Measurements from ENCODE around the gene GPR37.

The GPR37 gene

DNA sequence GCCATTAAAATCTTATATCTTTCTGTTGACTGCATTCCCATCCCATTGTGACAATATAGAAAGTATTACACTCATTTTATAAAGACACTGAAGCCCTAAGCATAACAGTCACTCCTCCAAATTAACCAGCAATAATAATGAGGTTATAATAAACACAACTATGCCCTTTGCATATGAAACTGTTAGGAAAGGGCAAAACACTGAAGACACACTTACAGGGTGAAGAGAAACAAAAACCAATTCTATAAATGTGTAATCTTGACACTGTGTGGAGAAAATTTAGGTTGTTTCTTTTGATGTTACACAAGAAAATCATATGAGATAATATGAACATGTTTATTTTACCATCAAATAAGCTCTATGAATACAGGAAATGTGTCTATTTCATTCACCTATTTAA, 14.0 kb upstream of the GPR37 start:
- no peak for DNase-seq (ENCODE audit: low read depth)

DNA sequence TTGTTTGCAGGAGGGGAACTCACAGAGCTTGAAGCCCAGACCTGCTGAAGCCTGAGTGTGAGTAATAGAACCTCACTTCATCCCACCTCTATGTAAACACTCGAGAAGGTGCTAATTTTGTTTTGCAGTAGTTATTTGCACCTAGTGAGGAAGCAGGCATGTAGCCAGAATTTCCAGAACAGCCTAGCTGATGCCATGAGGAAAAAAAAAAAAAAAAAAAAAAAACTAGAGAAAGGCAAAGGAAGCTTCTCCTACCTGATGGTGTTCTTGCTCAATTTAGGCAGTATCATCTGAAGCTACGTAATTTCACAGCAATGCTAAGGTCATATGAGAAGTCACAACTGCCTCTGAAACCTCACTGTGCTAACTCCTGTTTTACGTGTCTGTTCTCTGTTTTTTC, 13.6 kb upstream of the GPR37 start:
- no peak for DNase-seq (ENCODE audit: low read depth)

DNA sequence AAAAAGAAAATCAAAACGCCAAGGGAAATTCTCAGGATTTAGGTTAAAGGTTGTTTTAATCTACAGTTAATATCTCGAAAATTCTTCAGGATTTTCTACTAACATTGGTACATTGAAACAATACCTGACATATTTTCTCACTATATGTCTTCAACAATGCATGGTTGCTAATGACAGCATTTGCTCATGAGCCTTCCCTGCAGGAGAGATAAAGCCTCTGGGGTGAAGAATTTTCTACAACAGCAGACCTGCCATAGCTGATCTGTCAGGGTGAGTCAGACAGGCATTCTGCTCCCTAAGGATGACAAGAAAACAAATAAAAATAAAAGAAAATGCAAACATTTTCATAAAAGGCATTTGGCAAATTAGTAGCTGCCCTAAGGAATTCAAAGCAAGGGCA, 11.7 kb upstream of the GPR37 start:
- no peak for DNase-seq (ENCODE audit: low read depth)

DNA sequence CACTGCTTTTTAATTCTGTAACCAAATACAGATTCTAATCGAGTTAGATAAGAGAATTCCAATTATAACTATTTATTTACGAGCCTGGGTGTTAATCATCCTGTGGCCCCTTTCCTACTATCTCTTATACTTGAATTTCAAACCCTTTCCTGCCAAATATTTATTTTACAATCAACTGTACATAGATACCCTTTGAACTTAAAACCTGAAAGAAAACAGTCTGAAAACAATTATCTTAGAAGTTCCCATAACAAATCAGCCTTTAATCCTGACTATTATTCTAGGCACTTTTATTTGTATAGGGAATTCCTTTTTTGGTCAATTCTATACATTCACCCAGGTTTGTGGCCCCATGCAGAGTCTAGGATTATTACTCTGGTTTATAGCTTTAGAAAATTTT, 10.6 kb upstream of the GPR37 start:
- no peak for DNase-seq (ENCODE audit: low read depth)

DNA sequence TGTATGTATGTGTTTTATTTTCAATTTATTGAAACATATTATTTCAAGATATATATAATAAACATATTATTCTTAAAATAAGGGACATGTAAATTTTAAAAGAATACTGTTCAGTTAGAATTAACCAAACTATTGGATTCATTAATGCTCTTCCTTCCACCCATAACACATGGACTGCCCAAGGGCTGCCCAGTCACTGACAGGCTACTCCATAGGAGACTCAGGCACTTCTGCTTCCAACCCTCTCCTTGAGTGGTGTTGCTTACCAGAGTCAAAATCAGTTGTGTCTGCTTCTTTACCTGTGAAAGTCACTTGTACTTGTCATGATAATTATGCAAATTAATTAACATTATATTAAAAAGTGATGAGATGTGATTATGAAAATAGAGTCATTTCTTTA, 9.8 kb upstream of the GPR37 start:
- DNase-seq (ENCODE audit: low read depth): no peak

DNA sequence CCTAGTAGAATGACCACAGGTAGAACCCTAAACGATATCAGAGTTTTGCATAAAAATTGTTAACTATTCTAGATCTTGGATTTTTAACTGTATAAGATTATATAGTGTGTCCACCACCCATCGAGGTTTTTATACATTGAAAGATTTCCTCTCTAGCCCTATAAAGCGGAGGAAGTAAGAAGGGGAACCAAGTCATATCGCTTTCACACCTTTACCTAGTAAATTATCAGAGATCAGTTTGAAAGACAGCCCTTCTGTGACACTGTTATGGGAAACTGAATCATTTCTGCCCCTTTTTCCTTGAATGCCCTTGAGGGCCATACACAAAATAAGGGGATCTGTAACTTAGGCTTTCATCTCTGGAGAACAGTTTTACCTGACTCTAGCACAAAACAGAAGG, 8.3 kb upstream of the GPR37 start:
- no peak for DNase-seq (ENCODE audit: low read depth)

DNA sequence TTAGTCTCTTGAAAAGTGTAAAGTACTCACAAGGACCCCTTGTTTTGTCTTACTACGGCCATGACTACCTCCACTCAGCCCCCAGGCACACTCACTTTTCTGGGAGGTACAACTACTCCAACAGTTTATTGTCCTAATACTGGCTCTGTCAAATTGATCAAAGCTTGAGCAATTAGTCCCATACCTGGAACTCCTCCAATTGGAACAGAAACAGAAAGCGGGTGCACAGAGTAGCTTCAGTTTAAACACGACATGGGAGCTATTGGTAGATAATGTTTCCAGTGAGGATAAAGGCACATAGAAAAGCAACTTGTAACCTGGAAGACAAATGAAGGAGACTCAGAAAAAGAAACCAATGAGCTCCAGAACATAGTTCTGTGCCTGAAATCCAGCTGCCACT, 7.7 kb upstream of the GPR37 start:
- no peak for DNase-seq (ENCODE audit: low read depth)

DNA sequence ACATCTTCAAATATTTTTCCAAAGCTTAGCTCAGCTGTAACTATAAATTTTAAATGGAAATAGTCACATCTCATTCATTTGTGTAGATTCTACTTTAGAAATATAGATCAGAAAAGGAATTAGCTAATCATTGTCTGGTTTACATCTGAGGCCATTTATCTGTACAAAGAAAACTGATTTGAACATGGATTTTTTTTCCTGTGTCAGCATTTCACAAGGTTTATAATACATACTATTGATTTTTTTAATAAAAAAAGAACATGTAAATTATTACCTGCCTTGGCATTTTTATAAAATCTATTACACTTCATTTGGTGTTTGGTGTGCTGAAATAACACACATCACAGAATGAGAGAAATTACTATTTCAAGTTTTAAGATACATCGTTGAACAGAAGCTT, 3.5 kb upstream of the GPR37 start:
- no peak for DNase-seq (ENCODE audit: low read depth)

DNA sequence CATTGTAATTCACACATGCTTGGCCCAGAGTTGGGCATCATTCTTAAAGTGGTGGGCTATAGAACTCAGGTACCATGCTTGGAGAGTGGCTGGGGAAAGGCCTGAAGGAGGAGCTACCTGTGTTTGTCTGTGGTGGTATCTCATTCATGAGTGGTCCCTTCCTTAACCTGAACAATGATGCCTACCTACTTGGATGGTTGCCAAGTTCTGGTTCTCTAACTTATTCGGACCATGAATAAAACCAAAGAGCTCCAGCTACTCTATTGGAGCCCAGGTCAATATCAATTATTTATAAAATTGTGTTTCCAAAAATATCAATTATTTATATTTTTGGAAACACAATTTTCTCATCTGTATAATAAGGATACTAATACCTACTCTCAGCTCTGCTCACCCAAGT, 2.9 kb upstream of the GPR37 start:
- no peak for DNase-seq (ENCODE audit: low read depth)

DNA sequence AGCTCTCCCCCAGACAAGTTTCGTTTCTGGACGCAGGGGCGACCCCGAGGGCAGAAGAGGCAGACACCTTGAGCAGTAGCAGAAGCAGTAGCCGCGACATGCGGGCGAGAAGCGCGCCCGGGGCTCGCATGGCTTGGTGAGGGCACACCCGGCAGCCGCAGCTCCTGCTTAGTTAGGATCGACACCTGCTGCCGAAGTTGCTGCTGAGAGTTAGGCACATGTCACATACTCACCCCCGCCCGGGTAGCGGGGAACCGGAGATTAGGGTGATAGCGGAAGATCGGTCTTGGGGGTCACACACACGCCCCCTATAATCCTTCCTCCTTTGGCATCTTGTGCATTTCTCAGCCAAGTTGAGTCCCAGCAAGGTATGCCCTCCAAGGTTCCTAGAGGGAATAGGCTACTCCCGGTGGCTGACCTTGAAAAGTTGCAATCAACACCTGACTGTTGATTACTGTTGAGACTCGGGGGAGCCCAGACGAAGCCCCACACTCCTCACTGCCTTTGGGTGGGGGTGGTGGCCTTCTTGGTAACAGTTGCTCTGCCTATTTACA, 668 bp downstream of the GPR37 start:
- DNase-seq (ENCODE audit: low read depth): no peak

DNA sequence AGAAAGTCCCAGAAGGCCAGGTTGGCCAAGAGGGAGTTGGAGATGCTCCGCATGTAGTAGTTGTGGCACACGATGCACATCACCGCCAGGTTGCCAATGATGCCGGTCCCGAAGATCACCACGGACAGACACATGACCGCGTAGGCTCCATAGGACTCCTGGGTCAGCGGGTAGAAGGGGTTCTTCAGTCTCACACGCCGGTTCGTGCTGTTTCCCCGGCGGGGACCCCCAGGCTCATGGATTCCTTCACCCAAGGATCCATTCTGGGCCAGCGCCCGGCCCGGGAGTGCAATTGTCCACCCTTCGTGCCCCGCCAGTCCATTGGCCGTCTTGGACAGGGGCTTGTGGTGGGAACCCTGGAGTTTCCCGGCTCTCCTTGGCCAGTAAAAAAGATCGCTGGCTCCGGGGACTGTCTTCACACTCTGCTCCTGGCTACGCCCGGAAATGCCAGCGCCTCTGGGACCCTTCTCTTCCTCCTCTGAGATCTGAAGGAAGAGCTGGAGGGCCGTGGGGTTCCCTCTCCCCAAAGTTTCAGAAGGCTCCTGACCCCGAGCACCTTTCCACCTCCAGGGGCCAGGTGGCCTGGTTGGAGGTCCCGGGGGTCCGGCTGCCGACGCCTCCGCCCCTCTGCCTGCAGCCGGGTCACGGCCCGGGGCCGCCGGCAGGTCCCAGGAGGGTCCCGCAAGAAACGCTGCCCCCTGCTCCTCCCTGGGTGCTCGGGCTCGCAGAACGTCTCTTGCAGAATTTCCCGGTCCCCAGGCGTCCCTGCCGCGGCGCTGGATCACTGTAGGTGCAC, 1.3 kb downstream of the GPR37 start:
- DNase-seq (ENCODE audit: low read depth): no peak

DNA sequence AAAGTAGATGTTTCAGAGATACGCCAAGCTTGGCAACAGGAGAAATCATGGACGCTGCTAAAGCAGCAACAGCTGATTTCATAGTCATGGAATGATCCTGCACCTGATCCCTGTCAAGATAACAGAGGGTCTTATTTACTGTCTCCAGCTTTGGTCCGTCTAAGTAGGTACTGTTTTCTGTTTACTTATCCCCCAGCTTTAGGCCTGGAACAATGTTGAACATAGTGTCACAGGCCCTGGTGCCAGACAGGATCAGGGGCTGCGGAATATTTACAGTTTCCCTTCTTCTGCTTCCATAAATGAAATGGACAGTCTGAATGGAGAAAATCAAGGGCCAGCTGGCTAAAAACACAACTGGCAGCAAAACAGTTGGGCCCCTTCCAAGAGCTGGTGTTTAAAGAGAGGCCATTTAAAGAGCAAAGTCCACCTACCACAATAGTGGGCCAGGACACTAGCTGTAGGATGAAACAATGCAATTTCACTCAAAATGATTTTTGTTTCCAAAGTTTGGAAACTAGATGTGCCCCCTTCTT, 2.9 kb downstream of the GPR37 start:
- no peak for DNase-seq (ENCODE audit: low read depth)

DNA sequence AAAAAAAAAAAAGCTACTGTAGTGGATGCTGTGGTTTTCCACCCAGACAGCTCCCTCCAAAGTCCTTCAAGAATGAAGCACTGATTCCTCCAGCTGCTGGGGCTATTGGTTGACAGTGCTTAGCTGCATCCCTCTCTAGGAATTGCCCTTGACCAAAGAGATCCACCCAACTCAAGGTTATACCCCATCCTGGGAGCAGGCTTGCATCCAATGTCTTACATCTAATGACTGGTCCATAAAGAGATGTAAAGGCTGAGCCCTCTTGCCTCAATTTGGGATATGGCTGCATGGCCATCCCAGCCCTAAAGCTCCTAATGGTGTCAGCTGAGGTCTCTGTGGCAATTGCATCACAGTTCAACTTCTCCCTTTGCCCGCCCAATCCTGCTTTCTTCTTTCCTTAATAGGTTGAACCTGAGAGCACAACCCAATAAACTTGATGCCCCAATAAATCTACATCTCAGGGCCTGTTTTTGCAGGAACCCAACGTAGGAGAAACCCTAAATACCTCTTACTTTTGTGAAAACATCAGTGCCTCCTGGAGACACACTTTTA, 4.4 kb downstream of the GPR37 start:
- no peak for DNase-seq (ENCODE audit: low read depth)

DNA sequence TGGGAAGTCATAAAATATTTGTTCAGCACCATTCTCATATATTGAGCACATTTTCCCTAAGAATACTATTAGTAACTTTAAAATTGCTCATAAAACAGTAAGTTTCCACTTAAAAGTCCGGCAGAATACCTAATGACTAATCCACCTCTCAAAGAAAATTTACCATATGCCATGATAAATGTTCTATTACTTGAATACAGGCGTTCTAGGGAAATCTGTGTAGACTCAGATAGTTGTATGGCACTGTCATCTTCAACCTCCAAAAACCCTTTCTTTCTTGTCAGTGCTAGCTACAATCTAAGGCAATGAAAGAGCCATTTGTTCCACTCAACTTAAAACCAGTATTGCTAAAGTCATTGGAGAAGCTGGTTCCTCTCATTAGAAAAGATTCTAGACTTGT, 7.3 kb downstream of the GPR37 start:
- no peak for DNase-seq (ENCODE audit: low read depth)

DNA sequence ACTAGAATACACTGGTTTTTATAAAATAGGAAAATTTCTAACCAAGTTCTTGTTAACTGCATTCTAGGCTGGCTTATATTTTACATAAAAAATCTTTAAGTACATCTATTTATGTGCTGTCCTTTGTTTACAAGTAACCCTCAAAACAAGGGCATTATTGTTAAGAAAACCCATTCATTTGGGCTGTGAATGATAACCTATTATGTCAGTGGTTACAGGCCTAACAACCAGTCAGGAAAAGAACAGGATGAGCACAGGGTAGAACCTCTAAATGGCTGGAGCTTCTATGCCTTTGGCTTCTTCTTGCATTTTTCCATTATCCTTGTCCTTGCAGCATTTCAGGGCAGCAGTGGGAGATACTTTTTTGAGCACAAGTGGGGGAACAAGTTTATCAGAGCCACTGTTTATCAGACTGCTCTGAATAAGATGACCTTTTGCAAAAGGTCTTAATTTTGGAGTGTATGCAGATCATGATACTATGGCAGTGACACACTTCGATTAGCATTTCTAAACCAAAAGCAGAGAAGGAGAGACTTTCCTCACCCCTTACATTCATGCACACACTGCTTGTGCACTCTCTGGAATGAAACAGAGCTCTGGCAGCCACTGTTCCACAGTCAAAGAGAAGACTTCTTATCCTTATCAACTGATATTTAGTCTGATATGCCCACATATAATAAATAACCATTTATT, 10.9 kb downstream of the GPR37 start:
- DNase-seq (ENCODE audit: low read depth): no peak

DNA sequence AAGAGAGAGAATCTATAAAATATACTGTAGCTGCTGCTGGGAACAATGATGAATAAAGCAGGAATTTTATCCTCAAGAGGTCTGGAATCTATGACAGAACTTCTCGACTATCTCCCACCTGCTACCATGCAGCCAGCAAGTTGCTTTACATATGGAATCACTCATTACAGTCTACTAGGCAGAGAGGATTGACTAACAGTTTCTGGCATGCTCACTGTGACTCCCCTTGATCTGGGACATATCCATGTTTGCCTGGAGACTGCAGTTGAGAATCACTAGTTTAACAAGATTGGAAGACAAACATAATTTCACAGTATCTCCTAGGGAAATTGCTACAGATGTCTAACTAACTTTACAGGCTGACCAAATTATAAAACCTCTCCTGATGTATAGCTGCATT, 13.3 kb downstream of the GPR37 start:
- no peak for DNase-seq (ENCODE audit: low read depth)

DNA sequence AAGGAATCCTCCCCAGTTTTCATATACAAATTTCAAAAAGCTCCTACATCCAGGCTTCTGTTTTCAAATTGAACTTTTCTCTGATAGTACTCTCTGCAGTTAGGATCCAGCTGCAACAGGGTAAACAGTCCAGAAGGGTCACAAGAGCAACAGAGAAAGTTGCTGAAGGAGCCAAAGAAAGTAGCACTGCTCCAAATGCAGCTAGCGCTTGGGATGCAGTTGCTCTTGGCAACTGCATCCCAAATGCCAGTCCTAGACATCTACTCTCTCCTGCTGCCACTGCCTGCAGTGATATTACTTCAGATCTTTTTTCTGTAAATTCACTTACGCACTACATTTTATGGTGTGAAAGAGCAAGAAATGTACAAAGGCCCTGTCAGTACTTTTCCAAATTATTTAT, 14.6 kb downstream of the GPR37 start:
- no peak for DNase-seq (ENCODE audit: low read depth)

DNA sequence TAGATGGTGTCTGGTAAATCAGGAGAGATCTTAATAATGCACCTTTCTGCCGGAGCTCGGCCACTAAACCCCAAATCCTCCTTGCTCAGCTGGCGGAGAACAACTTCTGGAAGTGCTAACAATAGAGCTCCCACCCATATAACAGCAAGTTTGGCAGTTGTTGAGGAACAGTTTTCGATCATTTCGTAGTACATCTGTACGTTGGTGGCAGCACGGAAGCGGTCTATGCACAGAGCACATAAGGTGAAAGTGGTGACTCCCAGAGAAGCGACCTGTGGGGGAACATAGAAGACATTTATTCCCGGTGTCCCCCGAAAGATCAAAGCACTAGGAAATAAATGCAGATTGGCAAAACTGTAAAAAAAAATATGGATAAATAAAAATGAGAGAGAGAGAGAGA, 18.5 kb downstream of the GPR37 start:
- no peak for DNase-seq (ENCODE audit: low read depth)

DNA sequence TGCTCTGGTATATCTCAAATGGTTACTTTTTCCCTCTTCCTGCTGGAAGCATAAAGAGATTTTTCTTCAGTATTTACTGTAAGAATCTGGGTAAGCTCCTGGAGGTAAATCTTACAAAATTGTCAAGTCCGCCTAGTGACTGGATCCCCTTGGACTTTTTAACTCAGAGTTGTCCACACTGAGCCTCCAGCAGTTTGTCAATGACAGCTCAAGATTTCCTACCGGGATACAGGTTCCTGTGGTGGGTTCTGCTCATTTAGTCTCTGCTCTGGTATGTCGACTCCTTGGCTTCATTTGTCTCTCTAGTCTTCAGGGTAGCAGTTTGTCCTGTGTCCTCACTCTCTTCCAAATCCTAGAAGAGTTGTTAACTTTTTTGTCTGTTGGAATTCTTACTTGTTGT, 27.0 kb downstream of the GPR37 start:
- no peak for DNase-seq (ENCODE audit: low read depth)

DNA sequence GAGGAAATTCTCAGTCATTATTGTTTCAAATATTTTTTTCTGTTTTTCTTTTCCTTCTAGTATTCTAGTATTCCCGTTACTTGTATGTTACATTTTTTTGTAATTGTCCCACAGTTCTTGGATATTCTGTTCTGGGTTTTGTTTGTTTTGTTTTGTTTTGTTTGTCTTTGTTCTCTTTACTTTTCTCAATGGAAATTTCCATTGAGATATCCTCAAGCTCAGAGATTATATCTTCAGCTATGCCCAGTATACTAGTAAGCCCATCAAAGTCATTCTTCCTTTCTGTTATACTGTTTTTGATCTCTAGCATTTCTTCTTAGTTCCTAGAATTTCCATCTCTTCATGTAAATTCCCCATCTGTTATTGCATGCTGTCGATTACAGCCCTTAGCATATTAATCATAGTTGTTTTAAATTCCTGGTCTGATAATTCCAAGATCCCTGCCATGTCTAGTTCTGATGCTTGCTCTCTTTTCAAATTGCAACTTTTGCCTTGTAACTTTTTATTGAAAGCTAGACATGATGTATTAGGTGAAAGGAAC, 27.8 kb downstream of the GPR37 start:
- no peak for DNase-seq (ENCODE audit: low read depth)

DNA sequence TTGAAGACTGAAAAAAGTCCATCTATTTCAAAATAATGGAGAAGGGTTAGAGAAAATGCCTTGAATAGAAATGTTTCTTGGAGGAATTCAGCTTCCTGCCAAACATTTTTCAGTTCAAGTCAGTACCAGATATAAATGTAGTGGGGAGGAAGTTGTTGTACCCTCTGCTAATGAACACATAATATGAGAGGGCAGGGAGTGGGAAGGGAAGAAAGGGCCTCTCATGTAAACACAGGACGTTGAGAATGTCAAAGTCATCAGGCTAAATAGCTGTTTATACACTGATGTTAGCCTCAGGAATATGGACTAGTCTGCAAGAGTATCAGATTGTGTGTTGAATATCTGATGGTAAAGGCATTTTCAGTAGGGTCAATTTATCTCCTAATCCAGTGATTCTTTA, 37.0 kb downstream of the GPR37 start:
- no peak for DNase-seq (ENCODE audit: low read depth)

DNA sequence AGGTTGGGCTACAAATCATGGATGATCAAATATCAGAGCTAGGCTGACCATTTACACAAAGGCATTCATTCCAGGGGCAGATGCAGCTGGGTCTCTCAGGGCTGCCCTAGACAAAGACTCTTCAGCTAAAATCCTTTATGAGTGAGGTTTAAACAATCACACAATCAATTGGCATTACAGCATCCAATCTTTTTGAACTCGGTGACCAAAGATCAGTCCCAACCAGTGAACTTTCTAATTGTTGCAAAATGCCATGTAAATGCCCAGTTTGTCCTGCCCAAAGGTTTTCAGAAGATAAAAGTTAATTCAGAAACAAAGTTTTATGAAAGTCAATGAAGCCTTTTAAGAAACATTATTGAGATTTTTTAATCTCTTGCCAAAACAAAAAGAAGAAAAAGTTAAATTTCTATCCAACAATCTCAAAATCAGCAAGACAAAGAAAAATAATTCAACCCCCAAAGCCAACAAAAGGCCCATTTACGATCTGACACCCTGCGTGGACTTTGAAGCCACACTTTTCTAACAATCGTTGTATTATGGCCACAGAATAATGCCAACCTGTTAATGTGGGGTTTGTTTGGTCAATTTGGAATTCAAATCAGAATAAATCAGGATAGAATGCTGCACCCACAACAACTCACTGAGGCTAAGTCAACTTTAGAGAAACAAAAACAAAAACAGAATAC, 40.9 kb downstream of the GPR37 start:
- no peak for DNase-seq (ENCODE audit: low read depth)

Data from activated T-cell treated with anti-CD3 and anti-CD28 coated beads for 48 hours (primary cell).